IMR-90 (cell line): ENCODE data around the gene UBA7. TPM values are rescaled to one million over a fixed set of nuclear protein-coding genes. Genes with fewer than 3 reads are reported as not detected.

Experiments
- ATAC-seq: fragments of 200-7000 bp; cut with Tn5 transposase; 2 replicates; pipeline ENCODE4 v1.9.1; 2020; ENCODE audit warnings: low read depth, mild to moderate bottlenecking, moderate library complexity
- BruUV-seq: library from RNA; stranded (reverse); fragments of 400-500 nt; replicated peaks from 2 replicates; lab custom pipeline; 2021; lab: Mats Ljungman, UMichigan
- CTCF ChIA-PET: fragments of 300-600 bp; formaldehyde crosslinking; extraction: SDS; loops from one replicate; lab custom pipeline; 2021; ENCODE audit warnings: antibody characterized with exemption; lab: Yijun Ruan, JAX
- POLR2A ChIA-PET: fragments of 300-600 bp; sonication (Branson Sonifier 250); formaldehyde crosslinking; loops from one replicate; lab custom pipeline; 2022; ENCODE audit warnings: antibody characterized with exemption; ENCODE audit not compliant: unreplicated experiment; lab: Charles Lee
- DNase-seq: peaks from one replicate; pipeline ENCODE4 v3.0.0; 2013
- H2AFZ ChIP-seq: replicated peaks from 2 replicates; pipeline ENCODE3; 2013; ENCODE audit warnings: low read length, mild to moderate bottlenecking; ENCODE audit not compliant: poor library complexity
- H2AK5ac ChIP-seq: 2 replicates; pipeline ENCODE4 v1.6.1; 2013; ENCODE audit warnings: low read depth, low read length, inconsistent platforms
- H2AK9ac ChIP-seq: replicated peaks from 2 replicates; pipeline ENCODE3; 2013; ENCODE audit warnings: mild to moderate bottlenecking, low read depth, low read length, moderate library complexity; ENCODE audit not compliant: poor library complexity
- H2BK120ac ChIP-seq: 2 replicates; pipeline ENCODE4 v1.6.1; 2013; ENCODE audit warnings: low read depth, low read length, inconsistent platforms
- H2BK15ac ChIP-seq: 3 replicates; pipeline ENCODE4 v1.6.1; 2013; ENCODE audit warnings: low read depth, low read length, inconsistent platforms
- H2BK20ac ChIP-seq: 2 replicates; pipeline ENCODE4 v1.6.1; 2013; ENCODE audit warnings: low read depth, mild to moderate bottlenecking, inconsistent platforms, low read length, moderate library complexity
- H2BK5ac ChIP-seq: 2 replicates; pipeline ENCODE4 v1.6.1; 2013; ENCODE audit warnings: mild to moderate bottlenecking, low read depth, low read length, inconsistent platforms; ENCODE audit not compliant: poor library complexity, severe bottlenecking
- H3K14ac ChIP-seq: replicated peaks from 2 replicates; pipeline ENCODE4 v1.6.1; 2013; ENCODE audit warnings: low read depth, low read length, inconsistent platforms
- H3K18ac ChIP-seq: 2 replicates; pipeline ENCODE4 v1.6.1; 2013; ENCODE audit warnings: low read depth, low read length, control low read depth
- H3K23ac ChIP-seq: 2 replicates; pipeline ENCODE4 v1.6.1; 2013; ENCODE audit warnings: low read depth, low read length, inconsistent platforms
- H3K27ac ChIP-seq: 2 replicates; pipeline ENCODE4 v1.5.1; 2013; ENCODE audit warnings: mild to moderate bottlenecking, control low read depth, low read length; ENCODE audit not compliant: insufficient read depth
- H3K27me3 ChIP-seq: 2 replicates; pipeline ENCODE4 v1.6.1; 2013; ENCODE audit warnings: low read length; ENCODE audit not compliant: control insufficient read depth, insufficient read depth
- H3K36me3 ChIP-seq: 2 replicates; pipeline ENCODE4 v1.6.1; 2013; ENCODE audit warnings: low read length, mixed read lengths; ENCODE audit not compliant: control insufficient read depth, insufficient read depth
- H3K4ac ChIP-seq: 2 replicates; pipeline ENCODE4 v1.6.1; 2013; ENCODE audit warnings: low read depth, low read length, inconsistent platforms
- H3K4me1 ChIP-seq: 2 replicates; pipeline ENCODE4 v1.6.1; 2013; ENCODE audit warnings: low read length, mixed read lengths; ENCODE audit not compliant: control insufficient read depth, insufficient read depth
- H3K4me2 ChIP-seq: 2 replicates; pipeline ENCODE4 v1.6.1; 2013; ENCODE audit warnings: low read depth, mild to moderate bottlenecking, control low read depth, low read length, moderate library complexity
- H3K4me3 ChIP-seq: 2 replicates; pipeline ENCODE4 v1.5.1; 2013; ENCODE audit warnings: low read depth, mild to moderate bottlenecking, control low read depth, low read length, moderate library complexity; ENCODE audit not compliant: insufficient read depth
- H3K56ac ChIP-seq: 2 replicates; pipeline ENCODE4 v1.6.1; 2013; ENCODE audit warnings: low read length, inconsistent platforms; ENCODE audit not compliant: insufficient read depth; ENCODE audit errors: extremely low read depth
- H3K79me1 ChIP-seq, 2 experiments: 2 replicates each; pipeline ENCODE4 v1.6.1; 2013; ENCODE audit warnings: low read length in 2 of 2, inconsistent platforms in 1 of 2, low read depth in 1 of 2
- H3K9ac ChIP-seq: 2 replicates; pipeline ENCODE4 v1.6.1; 2013; ENCODE audit warnings: low read depth, low read length, control low read depth
- H3K9me1 ChIP-seq: 2 replicates; pipeline ENCODE4 v1.6.1; 2013; ENCODE audit warnings: low read length, inconsistent platforms; ENCODE audit not compliant: insufficient read depth
- H3K9me3 ChIP-seq: 2 replicates; pipeline ENCODE4 v1.6.1; 2013; ENCODE audit warnings: low read length; ENCODE audit not compliant: control insufficient read depth, insufficient read depth
- H4K20me1 ChIP-seq: 2 replicates; pipeline ENCODE4 v1.6.1; 2013; ENCODE audit warnings: low read length, inconsistent platforms; ENCODE audit not compliant: insufficient read depth
- H4K5ac ChIP-seq: 2 replicates; pipeline ENCODE4 v1.6.1; 2013; ENCODE audit warnings: mild to moderate bottlenecking, low read depth, low read length, control low read depth
- H4K8ac ChIP-seq, 2 experiments: 2 replicates each; pipeline ENCODE4 v1.6.1; 2013; ENCODE audit warnings: low read depth in 2 of 2, low read length in 2 of 2, control low read depth in 1 of 2, inconsistent platforms in 1 of 2
- H4K91ac ChIP-seq: 2 replicates; pipeline ENCODE4 v1.6.1; 2013; ENCODE audit warnings: low read depth, low read length, inconsistent platforms; ENCODE audit not compliant: insufficient read depth
- BHLHE40 ChIP-seq: fragments of 150-350 bp; IDR thresholded peaks from 2 replicates; pipeline ENCODE4 v1.6.1; 2016; ENCODE audit warnings: mild to moderate bottlenecking, low read depth, low read length
- CEBPB ChIP-seq: IDR thresholded peaks from 2 replicates; pipeline ENCODE4 v1.6.1; 2012; ENCODE audit warnings: low read depth, low read length, improper control_type of control experiment
- CHD1 ChIP-seq: IDR thresholded peaks from 2 replicates; pipeline ENCODE4 v1.6.1; 2012; ENCODE audit warnings: low read depth, low read length, improper control_type of control experiment
- CTCF ChIP-seq: conservative IDR thresholded peaks from 2 replicates; pipeline ENCODE4 v1.5.1; 2012; ENCODE audit warnings: mild to moderate bottlenecking, low read depth, low read length, improper control_type of control experiment
- ELK1 ChIP-seq: fragments of 150-350 bp; IDR thresholded peaks from 2 replicates; pipeline ENCODE4 v1.6.1; 2016; ENCODE audit warnings: low read depth, mild to moderate bottlenecking, low read length, moderate library complexity, borderline replicate concordance
- FOS ChIP-seq: fragments of 150-350 bp; IDR thresholded peaks from 2 replicates; pipeline ENCODE4 v1.6.1; 2016; ENCODE audit warnings: low read depth, low read length
- MAFK ChIP-seq: IDR thresholded peaks from 2 replicates; pipeline ENCODE4 v1.6.1; 2012; ENCODE audit warnings: low read depth, low read length, improper control_type of control experiment
- MAZ ChIP-seq: IDR thresholded peaks from 2 replicates; pipeline ENCODE4 v1.6.1; 2012; ENCODE audit warnings: low read depth, mild to moderate bottlenecking, low read length, improper control_type of control experiment, moderate library complexity, borderline replicate concordance
- MXI1 ChIP-seq: IDR thresholded peaks from 2 replicates; pipeline ENCODE4 v1.6.1; 2012; ENCODE audit warnings: low read depth, mild to moderate bottlenecking, low read length, moderate library complexity, borderline replicate concordance
- POLR2A ChIP-seq: IDR thresholded peaks from 2 replicates; pipeline ENCODE4 v1.6.1; 2012; ENCODE audit warnings: mild to moderate bottlenecking, low read depth, low read length
- RAD21 ChIP-seq: IDR thresholded peaks from 2 replicates; pipeline ENCODE4 v1.6.1; 2012; ENCODE audit warnings: low read length, improper control_type of control experiment
- RCOR1 ChIP-seq: IDR thresholded peaks from 2 replicates; pipeline ENCODE4 v1.6.1; 2012; ENCODE audit warnings: mild to moderate bottlenecking, low read length, improper control_type of control experiment; ENCODE audit not compliant: insufficient replicate concordance
- RFX5 ChIP-seq: IDR thresholded peaks from 2 replicates; pipeline ENCODE4 v1.8.0; 2012; ENCODE audit warnings: low read depth, mild to moderate bottlenecking, low read length, moderate library complexity
- SMC3 ChIP-seq: fragments of 150-350 bp; IDR thresholded peaks from 2 replicates; pipeline ENCODE4 v1.6.1; 2016; ENCODE audit warnings: low read depth, mild to moderate bottlenecking, antibody characterized with exemption, low read length, moderate library complexity
- WGBS, 2 experiments: methylation state at CpG; one replicate each; pipeline versions ENCODE4 v1.1.5 to v1.1.7; 2013; ENCODE audit warnings: missing lambda C conversion rate in 2 of 2; ENCODE audit not compliant: insufficient read length in 1 of 2; ENCODE audit errors: extremely low coverage in 2 of 2; 5-methylcytosine and 5-hydroxymethylcytosine counted together
- dilution Hi-C: fragments of 300-500 bp; cut with HindIII; formaldehyde crosslinking; loops from one replicate; pipeline ENCODE4 v1.14.3; 2018; ENCODE audit warnings: low sequenced_read_pairs; ENCODE audit not compliant: unreplicated experiment
- in situ Hi-C: fragments of 300-500 bp; cut with MboI; formaldehyde crosslinking; loops from 3 replicates; pipeline ENCODE4 v1.14.3; 2019; ENCODE audit warnings: low sequenced_read_pairs, inconsistent platforms, mixed read lengths
- intact Hi-C: fragments of 100-400 bp; cut with micrococcal nuclease; formaldehyde crosslinking; loops from 2 replicates; pipeline ENCODE4 v1.10.0; 2022
- polyA plus RNA-seq, 3 experiments: library from polyadenylated mRNA; depleted of rRNA; stranded (reverse); fragments of >200 nt; gene quantifications; 2 replicates each; pipeline ENCODE4 v1.2.3, GENCODE V29; 2012; ENCODE audit warnings: low replicate concordance in 1 of 3
- total RNA-seq: library from RNA; depleted of rRNA; stranded (reverse); fragments of >200 nt; gene quantifications from 2 replicates; pipeline ENCODE4 v1.2.3, GENCODE V29; 2012
- TF ChIP-seq, protein P1 (sequence below): fragments of 150-350 bp; IDR thresholded peaks from 2 replicates; pipeline ENCODE4 v1.6.1; 2017; ENCODE audit warnings: mild to moderate bottlenecking, antibody characterized with exemption, low read length, low read depth

UBA7 gene
- total and polyA plus RNA-seq, 2 of the 4 experiments (the other 2 are of a cell fraction) = 18.6 to 57.8 TPM

GRCh38 chr3:49844464-49845183 lies 30.9 kb upstream of the UBA7 start:
- Histone ChIP-seq H2BK5ac (no peak overlapping the region), H3K23ac (no peak overlapping the region), H3K36me3 (peaks cover 3% of the 10 kb centered on the region), H3K9me3 (no peaks in the 10 kb centered on the region), H3K27ac (no peak overlapping the region), H3K4ac (no peak overlapping the region), H2BK20ac (no peak overlapping the region), H4K8ac (no peak overlapping the region), H2BK15ac (no peak overlapping the region), H3K79me1 (peaks cover 0 to 6% of the 10 kb centered on the region in 2 experiments; a peak in 2 of 4 replicates), H3K9me1 (peaks cover 3% of the 10 kb centered on the region; the same call in 1 of the 2 replicates), H3K56ac (no peak overlapping the region), H3K4me3 (no peak overlapping the region), H4K5ac (no peak overlapping the region), H2AFZ (no peak overlapping the region), H2AK9ac (no peak overlapping the region), H2BK120ac (no peak overlapping the region), H3K14ac (no peak overlapping the region), H3K27me3 (no peaks in the 10 kb centered on the region), H4K91ac (no peak overlapping the region), H3K9ac (no peak overlapping the region), H3K4me1 (no peaks in the 10 kb centered on the region; the same call in 1 of the 2 replicates), H2AK5ac (no peak overlapping the region), H3K18ac (no peak overlapping the region), H3K4me2 (no peak overlapping the region), H4K20me1 (no peaks in the 10 kb centered on the region)
- BruUV-seq = no TSS peak
- intact Hi-C loops = loop anchor here (5.0 kb wide), 1 partner anchor 63 kb away; no protein-coding TSS in a partner anchor
- in situ Hi-C loops = loop anchor here (5.0 kb wide), 1 partner anchor 142 kb away; no protein-coding TSS in a partner anchor
- ChIA-PET POLR2A (no interaction called here), CTCF (no interaction called here)
- DNase-seq = no peak
- dilution Hi-C loops = no loop called here
- ATAC-seq = no peak
- WGBS, 2 experiments = 83% methylated on average over 1 of the region's 5 CpGs; no CpG with 5 or more reads in 1 of the 2 experiments
- TF ChIP-seq, protein P1, sequence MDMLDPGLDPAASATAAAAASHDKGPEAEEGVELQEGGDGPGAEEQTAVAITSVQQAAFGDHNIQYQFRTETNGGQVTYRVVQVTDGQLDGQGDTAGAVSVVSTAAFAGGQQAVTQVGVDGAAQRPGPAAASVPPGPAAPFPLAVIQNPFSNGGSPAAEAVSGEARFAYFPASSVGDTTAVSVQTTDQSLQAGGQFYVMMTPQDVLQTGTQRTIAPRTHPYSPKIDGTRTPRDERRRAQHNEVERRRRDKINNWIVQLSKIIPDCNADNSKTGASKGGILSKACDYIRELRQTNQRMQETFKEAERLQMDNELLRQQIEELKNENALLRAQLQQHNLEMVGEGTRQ = no peak
- no peak for TF ChIP-seq BHLHE40
- TF ChIP-seq CHD1 = no peak
- TF ChIP-seq POLR2A = no peak
- no peak for TF ChIP-seq RCOR1
- no peak for TF ChIP-seq FOS
- TF ChIP-seq MAZ = no peak
- TF ChIP-seq CTCF = no peak
- TF ChIP-seq RAD21 = no peak
- TF ChIP-seq SMC3 = no peak
- TF ChIP-seq MAFK = no peak
- TF ChIP-seq CEBPB = no peak
- no peak for TF ChIP-seq ELK1
- TF ChIP-seq MXI1 = no peak
- no peak for TF ChIP-seq RFX5
